HCT116 (cell line): Measurements from ENCODE around the gene MYOT. TPM values are rescaled to one million over a fixed set of nuclear protein-coding genes. Genes with fewer than 3 reads are reported as not detected.
A peak's percentile ranks its signal among the peaks of the same experiment; 100 is the strongest.

Experiments used
- ATAC-seq: fragments of 200-7000 bp; cut with Tn5 transposase; 2 replicates; pipeline ENCODE4 v1.9.1; 2020; ENCODE audit warnings: mild to moderate bottlenecking, moderate library complexity
- BruUV-seq: library from RNA; stranded (reverse); fragments of 400-500 nt; replicated peaks from 2 replicates; lab custom pipeline; 2021; lab: Mats Ljungman, UMichigan
- CTCF ChIA-PET: fragments of 300-600 bp; sonication (Branson Sonifier 250); formaldehyde crosslinking; loops from one replicate; lab custom pipeline; 2021; ENCODE audit warnings: antibody characterized with exemption; lab: Charles Lee
- POLR2A ChIA-PET: fragments of 300-600, 350-600 bp; sonication (Branson Sonifier 250); formaldehyde crosslinking; loops from one replicate; lab custom pipeline; 2021; ENCODE audit warnings: antibody characterized with exemption; lab: Charles Lee
- RAD21 ChIA-PET, 2 experiments: fragments of 300-600 bp; sonication (Branson Sonifier 250); formaldehyde crosslinking; loops; one replicate each; lab custom pipeline; 2023; ENCODE audit warnings: low total read pairs in 2 of 2; ENCODE audit not compliant: uncharacterized antibody in 2 of 2, unreplicated experiment in 2 of 2, low non-redundant PET in 1 of 2; lab: Charles Lee
- DNase-seq: peaks from one replicate; pipeline ENCODE4 v3.0.0-alpha.2; 2010; ENCODE audit warnings: low read depth, low spot score
- H2AFZ ChIP-seq: fragments of 200-600 bp; shearing (Covaris generic), sonication (generic); 2 replicates; pipeline ENCODE4 v1.6.1; 2017; ENCODE audit warnings: low read depth, mixed run types, mixed read lengths, antibody characterized with exemption, low read length; ENCODE audit not compliant: poor library complexity, severe bottlenecking
- H3K27ac ChIP-seq: 2 replicates; pipeline ENCODE4 v1.5.1; 2012; ENCODE audit warnings: low read depth, low read length
- H3K27me3 ChIP-seq: fragments of 200-600 bp; sonication (generic); 2 replicates; pipeline ENCODE4 v1.6.1; 2016; ENCODE audit warnings: mixed run types, low read length, mixed read lengths; ENCODE audit not compliant: insufficient read depth
- H3K36me3 ChIP-seq, 2 experiments: fragments of 200-500 bp in 1 of 2; fragments of 200-600 bp in 1 of 2; sonication (Bioruptor generic) in 1 of 2; sonication (generic) in 1 of 2; 2 replicates each; pipeline versions ENCODE4 v1.5.1 to v1.6.1; 2014 to 2016; ENCODE audit warnings: low read length in 2 of 2, inconsistent platforms in 1 of 2, mixed read lengths in 1 of 2, mixed run types in 1 of 2; ENCODE audit not compliant: insufficient read depth in 2 of 2, control insufficient read depth in 1 of 2
- H3K4me1 ChIP-seq, 2 experiments: fragments of 200-600 bp in 1 of 2; sonication (generic) in 1 of 2; 2 replicates each; pipeline versions ENCODE4 v1.5.1 to v1.6.1; 2012 to 2017; ENCODE audit warnings: low read length in 2 of 2, inconsistent platforms in 1 of 2, mild to moderate bottlenecking in 1 of 2, mixed read lengths in 1 of 2, mixed run types in 1 of 2, moderate library complexity in 1 of 2; ENCODE audit not compliant: insufficient read depth in 2 of 2, control insufficient read depth in 1 of 2
- H3K4me2 ChIP-seq: fragments of 200-600 bp; sonication (generic); 2 replicates; pipeline ENCODE4 v1.6.1; 2017; ENCODE audit warnings: mixed run types, low read length, mixed read lengths
- H3K4me3 ChIP-seq, 2 experiments: fragments of 200-600 bp in 1 of 2; sonication (generic) in 1 of 2; replicated peaks in 1 of 2; 2 replicates each; pipeline ENCODE4 v1.5.1; 2011 to 2016; ENCODE audit warnings: low read length in 2 of 2, control low read depth in 1 of 2, low read depth in 1 of 2, mild to moderate bottlenecking in 1 of 2, mixed read lengths in 1 of 2, mixed run types in 1 of 2
- H3K79me2 ChIP-seq: fragments of 200-600 bp; sonication (generic); 2 replicates; pipeline ENCODE4 v1.6.1; 2017; ENCODE audit warnings: mild to moderate bottlenecking, mixed run types, low read length, moderate library complexity, mixed read lengths; ENCODE audit not compliant: insufficient read depth
- H3K9ac ChIP-seq: fragments of 200-600 bp; sonication (generic); 2 replicates; pipeline ENCODE4 v1.6.1; 2016; ENCODE audit warnings: low read length, mixed read lengths
- H3K9me2 ChIP-seq: fragments of 200-600 bp; sonication (generic), shearing (Covaris generic); 2 replicates; pipeline ENCODE4 v1.6.1; 2017; ENCODE audit warnings: mixed run types, mild to moderate bottlenecking, moderate library complexity; ENCODE audit not compliant: insufficient read depth
- H3K9me3 ChIP-seq, 2 experiments: fragments of 200-500 bp in 1 of 2; fragments of 200-600 bp in 1 of 2; sonication (Bioruptor generic) in 1 of 2; sonication (generic) in 1 of 2; 2 replicates each; pipeline ENCODE4 v1.6.1; 2014 to 2017; ENCODE audit warnings: low read length in 2 of 2, mixed read lengths in 2 of 2, inconsistent platforms in 1 of 2, low read depth in 1 of 2, mild to moderate bottlenecking in 1 of 2, mixed run types in 1 of 2, moderate library complexity in 1 of 2; ENCODE audit not compliant: control insufficient read depth in 1 of 2, insufficient read depth in 1 of 2
- H4K20me1 ChIP-seq: fragments of 200-600 bp; sonication (generic), shearing (Covaris generic); 2 replicates; pipeline ENCODE4 v1.6.1; 2017; ENCODE audit warnings: mixed run types, mild to moderate bottlenecking, moderate library complexity; ENCODE audit not compliant: insufficient read depth
- ATF3 ChIP-seq: IDR thresholded peaks from 2 replicates; pipeline ENCODE4 v1.6.1; 2012
- CBX3 ChIP-seq: IDR thresholded peaks from 2 replicates; pipeline ENCODE4 v1.6.1; 2012; ENCODE audit warnings: low read depth
- CEBPB ChIP-seq: IDR thresholded peaks from 2 replicates; pipeline ENCODE4 v1.6.1; 2012; ENCODE audit warnings: low read depth
- CTCF ChIP-seq, 3 experiments: fragments of 200-600 bp in 1 of 3; sonication (generic) in 1 of 3; IDR thresholded peaks in 2 of 3; conservative IDR thresholded peaks in 1 of 3; 2 replicates each; pipeline ENCODE4 v1.5.1; 2012 to 2017; ENCODE audit warnings: low read depth in 2 of 3, low read length in 2 of 3, antibody characterized with exemption in 1 of 3, borderline replicate concordance in 1 of 3, control low read depth in 1 of 3, mild to moderate bottlenecking in 1 of 3, mixed read lengths in 1 of 3, mixed run types in 1 of 3, moderate library complexity in 1 of 3; ENCODE audit not compliant: insufficient read depth in 1 of 3
- EGR1 ChIP-seq: IDR thresholded peaks from 2 replicates; pipeline ENCODE4 v1.6.1; 2012; ENCODE audit warnings: low read depth
- FOSL1 ChIP-seq: IDR thresholded peaks from 2 replicates; pipeline ENCODE4 v1.6.1; 2012; ENCODE audit warnings: low read depth
- JUND ChIP-seq: IDR thresholded peaks from 2 replicates; pipeline ENCODE4 v1.6.1; 2012
- MAX ChIP-seq: IDR thresholded peaks from 2 replicates; pipeline ENCODE4 v1.6.1; 2012
- SRF ChIP-seq: IDR thresholded peaks from 2 replicates; pipeline ENCODE4 v1.6.1; 2012; ENCODE audit warnings: low read depth
- ZBTB33 ChIP-seq: IDR thresholded peaks from 2 replicates; pipeline ENCODE4 v1.6.1; 2011; ENCODE audit warnings: mild to moderate bottlenecking, low read length, moderate library complexity; ENCODE audit not compliant: insufficient replicate concordance; ENCODE audit errors: extremely low read depth
- ZFX ChIP-seq: fragments of 450-650 bp; IDR thresholded peaks from 2 replicates; pipeline ENCODE4 v1.6.1; 2017
- intact Hi-C: fragments of 100-400 bp; cut with micrococcal nuclease; formaldehyde crosslinking; loops from 2 replicates; pipeline ENCODE4 v1.10.0; 2022
- total RNA-seq: library from RNA; stranded (reverse); gene quantifications from one replicate; pipeline ENCODE4 v1.2.1, GENCODE V29; 2021; ENCODE audit not compliant: unreplicated experiment

The MYOT gene
- total RNA-seq, 1 experiment from 2014 or later: not detected

- ChIA-PET RAD21 (interaction anchor here in 1 of 2 experiments (0.7 kb wide), 1 partner anchor 442 kb away, joined by 3 read pairs; no protein-coding TSS in a partner anchor), POLR2A (no interaction called here), CTCF (no interaction called here)
- no peak for TF ChIP-seq ZFX
- no peak for TF ChIP-seq JUND
- no peak for TF ChIP-seq EGR1
- Histone ChIP-seq H3K27ac (no peak overlapping the region), H3K9me2 (no peaks in the 10 kb centered on the region), H3K9ac (no peak overlapping the region), H3K4me2 (no peak overlapping the region), H3K9me3 (no peaks in the 10 kb centered on the region), H2AFZ (no peak overlapping the region), H3K36me3 (no peaks in the 10 kb centered on the region), H3K4me1 (no peaks in the 10 kb centered on the region), H3K27me3 (no peaks in the 10 kb centered on the region), H3K4me3 (no peak overlapping the region), H4K20me1 (no peaks in the 10 kb centered on the region), H3K79me2 (no peaks in the 10 kb centered on the region)
- intact Hi-C loops: no loop called here
- no TSS peak for BruUV-seq
- ATAC-seq (0 out of 2 replicates have a peak, but pooled peaks have one; percentile 22), DNase-seq (no peak)
Measured at GRCh38 chr5:137856916-137857862, 10.5 kb upstream of the MYOT start.

- Histone ChIP-seq H3K36me3 (no peaks in the 10 kb centered on the region), H3K4me1 (no peaks in the 10 kb centered on the region), H3K27me3 (no peaks in the 10 kb centered on the region), H3K4me3 (no peak overlapping the region), H3K4me2 (peak overlapping the region; percentile 39), H4K20me1 (no peaks in the 10 kb centered on the region), H3K9me2 (no peaks in the 10 kb centered on the region), H2AFZ (peak overlapping the region; percentile 85), H3K9me3 (no peaks in the 10 kb centered on the region), H3K9ac (no peak overlapping the region)
- intact Hi-C loops: no loop called here
- ATAC-seq: no peak
- POLR2A ChIA-PET: no interaction called here
- TF ChIP-seq ATF3: no peak
- TF ChIP-seq EGR1: no peak
- no peak for TF ChIP-seq CTCF (IDR thresholded peaks at IDR 0.05 in 2 of 3, conservative IDR thresholded peaks at IDR 0.05 in 1 of 3; ENCODE audit: borderline replicate concordance in 1 of 3, insufficient read depth in 1 of 3, low read depth in 2 of 3, low read length in 2 of 3)
- no peak for TF ChIP-seq CBX3
- no peak for TF ChIP-seq MAX
- TF ChIP-seq FOSL1: no peak
- TF ChIP-seq ZBTB33: no peak
- TF ChIP-seq SRF: no peak
- no peak for TF ChIP-seq ZFX
- TF ChIP-seq CEBPB: no peak
- TF ChIP-seq, all 23 proteins: peak for 0
- CTCF ChIA-PET: no interaction called here
- no TSS peak for BruUV-seq
- Histone ChIP-seq H3K79me2 (no peaks in the 10 kb centered on the region), H3K27ac (no peak overlapping the region)
- no peak for DNase-seq
- RAD21 ChIA-PET: no interaction called here
Measured at GRCh38 chr5:137858223-137858916, 9.3 kb upstream of the MYOT start.
